GM18520 (cell line): Measurements from ENCODE around the gene UTRN.

Experiments
- ATAC-seq: cut with Tn5 transposase; IDR thresholded peaks from one replicate; pipeline ENCODE4 v1.9.1; 2021; ENCODE audit not compliant: unreplicated experiment

Gene UTRN

GRCh38 chr6:144284783-144285547 is at the start of gene UTRN:
TSS of gene UTRN (plus strand) at chr6:144285335. CDS start at chr6:144291829, 6,494 bp downstream.
- ATAC-seq = peak; percentile 35

- ATAC-seq = no peak
Observed at GRCh38 chr6:144244688-144245087, 40.4 kb upstream of the UTRN start.

GRCh38 chr6:144246988-144247387 is 38.1 kb upstream of the UTRN start:
- no peak for ATAC-seq

GRCh38 chr6:144248003-144248402 is 37.1 kb upstream of the UTRN start:
- no peak for ATAC-seq

GRCh38 chr6:144248476-144249301 is 36.4 kb upstream of the UTRN start:
- ATAC-seq = no peak

GRCh38 chr6:144250276-144250675 is 34.9 kb upstream of the UTRN start:
- ATAC-seq = no peak

- ATAC-seq = no peak
Observed at GRCh38 chr6:144252259-144252658, 32.9 kb upstream of the UTRN start.

DNA sequence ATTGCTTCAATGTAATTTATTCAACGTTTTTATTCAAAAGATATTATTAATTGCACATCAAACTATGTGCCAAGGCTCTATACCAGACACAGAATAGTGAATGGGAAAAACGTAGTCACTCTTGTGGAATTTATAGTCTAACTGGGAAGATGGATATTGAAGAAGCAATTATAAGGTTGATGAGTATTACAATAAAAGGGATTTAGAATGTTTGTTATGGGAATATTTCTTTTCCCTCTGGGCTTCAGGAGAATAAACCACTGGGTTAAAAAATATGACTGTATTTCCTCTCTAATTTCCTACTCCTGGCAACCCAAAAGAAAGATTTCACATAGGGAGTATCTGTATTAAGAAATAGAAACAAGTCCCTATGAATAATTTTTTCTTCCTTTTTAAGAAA is 25.1 kb upstream of the UTRN start:
- ATAC-seq = no peak

GRCh38 chr6:144262470-144263369 is 22.4 kb upstream of the UTRN start:
- no peak for ATAC-seq

GRCh38 chr6:144263786-144264185 is 21.3 kb upstream of the UTRN start:
- ATAC-seq = no peak

DNA sequence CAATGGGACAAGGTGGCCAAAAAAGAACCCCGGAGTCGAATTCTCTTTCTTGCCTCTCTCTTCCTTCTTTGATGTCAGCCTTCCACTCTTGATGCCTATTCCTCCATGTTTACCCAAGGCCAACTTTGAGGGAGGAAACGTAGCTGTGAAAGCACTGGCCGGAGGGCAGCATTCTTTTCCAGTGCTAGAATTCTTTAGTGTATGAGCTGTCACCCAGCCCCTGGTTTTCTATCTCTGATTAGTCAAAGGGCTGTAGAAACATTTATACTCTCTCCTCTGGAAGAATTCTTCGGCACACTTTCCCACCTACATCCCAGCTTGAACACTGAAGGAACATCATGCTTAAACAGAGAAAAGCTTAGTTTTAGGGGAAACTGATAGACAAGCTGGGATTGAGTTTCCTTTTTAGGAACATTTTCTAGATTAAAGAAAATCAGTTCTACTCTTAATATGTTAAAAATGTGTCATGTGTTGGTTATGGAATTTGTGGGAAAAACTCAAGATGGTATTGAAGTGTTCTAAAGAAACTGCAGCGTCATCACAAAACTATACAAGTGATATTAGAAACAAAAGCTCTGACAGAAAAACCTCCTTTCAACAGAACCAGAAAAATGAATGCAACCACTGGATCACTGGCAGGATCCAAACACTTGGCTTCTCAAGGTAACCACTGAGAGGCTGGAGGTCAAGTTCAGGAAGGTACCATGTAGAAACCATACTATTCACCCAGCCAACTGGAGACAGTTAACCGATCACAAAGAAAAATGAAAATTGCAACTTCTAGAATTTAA is 20.7 kb upstream of the UTRN start:
- no peak for ATAC-seq

GRCh38 chr6:144265061-144265357 is 20.1 kb upstream of the UTRN start:
- ATAC-seq = no peak

GRCh38 chr6:144265390-144265789 is 19.7 kb upstream of the UTRN start:
- ATAC-seq = no peak

- ATAC-seq = no peak
Observed at GRCh38 chr6:144266091-144266649, 19.0 kb upstream of the UTRN start.

GRCh38 chr6:144268794-144269349 is 16.3 kb upstream of the UTRN start:
- no peak for ATAC-seq

DNA sequence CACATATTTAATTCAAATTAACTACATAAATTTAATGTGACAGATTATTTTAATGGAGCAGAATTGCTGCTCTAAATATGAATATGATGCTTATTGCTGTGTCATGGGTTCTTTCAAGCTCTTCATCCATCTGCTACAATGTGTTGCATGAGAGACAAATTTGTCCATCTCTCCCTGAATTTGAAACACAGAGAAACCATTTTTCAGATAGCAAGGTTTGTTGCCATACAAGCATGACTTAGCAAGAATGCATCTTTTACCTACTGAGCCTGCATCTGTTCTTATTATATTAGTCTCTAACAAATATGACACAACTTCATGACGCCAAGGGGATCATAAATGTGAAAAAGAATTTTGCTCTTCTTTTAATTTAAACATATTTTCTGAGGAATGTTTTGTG is 8.0 kb upstream of the UTRN start:
- no peak for ATAC-seq

DNA sequence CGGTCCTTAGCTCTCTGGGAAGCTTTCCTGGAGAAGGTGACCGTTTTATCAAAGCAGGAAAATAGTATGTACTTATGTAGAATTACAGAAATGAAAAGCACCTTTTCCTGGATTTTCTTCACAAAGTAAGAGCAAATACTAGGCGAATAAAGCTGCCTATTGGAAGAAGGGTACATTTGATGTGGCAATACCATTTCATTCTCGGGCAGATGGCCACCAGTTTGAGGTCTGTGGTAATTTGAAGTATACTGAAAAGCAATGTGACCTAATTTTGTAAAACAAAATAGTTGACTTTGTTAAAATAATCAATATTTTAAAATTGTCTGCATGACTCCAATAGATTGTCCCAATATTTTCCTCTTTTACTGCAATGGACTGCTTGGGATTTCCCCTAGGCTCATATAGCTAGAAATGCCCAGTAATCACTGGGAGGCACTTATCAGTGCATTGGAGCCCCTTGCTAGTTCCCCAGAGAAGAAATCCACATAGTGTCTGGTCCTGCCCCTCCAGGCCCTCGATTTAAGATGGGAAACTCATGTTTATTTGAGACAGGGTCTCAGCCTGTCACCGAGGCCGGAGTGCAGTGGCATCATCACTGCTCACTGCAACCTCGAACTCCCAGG is 7.4 kb upstream of the UTRN start:
- no peak for ATAC-seq

- no peak for ATAC-seq
Observed at GRCh38 chr6:144278659-144279314, 6.3 kb upstream of the UTRN start.
